Naive B cell (primary cell): ENCODE data around the gene FASTK. TPM values are rescaled to one million over a fixed set of nuclear protein-coding genes. Genes with fewer than 3 reads are reported as not detected.

Experiments used
- ATAC-seq, 2 donors: fragments of 150-1000 bp; cut with Tn5 transposase; 2 replicates each; pipeline ENCODE4 v1.10.0; 2021; ENCODE audit warnings: low read depth in 2 of 2, mild to moderate bottlenecking in 2 of 2, moderate library complexity in 2 of 2
- DNase-seq: peaks from one replicate; pipeline ENCODE4 v3.0.0; 2022
- H3K27ac Mint-ChIP-seq, 6 donors: one replicate each; pipeline ENCODE4 v1.8.0; 2020 to 2022; ENCODE audit warnings: mild to moderate bottlenecking in 6 of 6, mixed read lengths in 6 of 6, moderate library complexity in 5 of 6, inconsistent platforms in 2 of 6
- H3K27me3 Mint-ChIP-seq, 3 donors: one replicate each; pipeline ENCODE4 v1.8.0; 2021 to 2022; ENCODE audit warnings: mixed read lengths in 3 of 3, mild to moderate bottlenecking in 1 of 3
- H3K36me3 Mint-ChIP-seq, 2 donors: one replicate each; pipeline ENCODE4 v1.8.0; 2020 to 2022; ENCODE audit warnings: mixed read lengths in 2 of 2, inconsistent platforms in 1 of 2, mild to moderate bottlenecking in 1 of 2
- H3K4me1 Mint-ChIP-seq, 3 donors: one replicate each; pipeline ENCODE4 v1.8.0; 2020 to 2022; ENCODE audit warnings: mixed read lengths in 3 of 3, inconsistent platforms in 1 of 3, mild to moderate bottlenecking in 1 of 3, moderate library complexity in 1 of 3
- H3K4me3 Mint-ChIP-seq, 8 donors: one replicate each; pipeline ENCODE4 v1.8.0; 2020 to 2022; ENCODE audit warnings: mild to moderate bottlenecking in 8 of 8, mixed read lengths in 8 of 8, moderate library complexity in 8 of 8, inconsistent platforms in 2 of 8
- H3K9me3 Mint-ChIP-seq, 7 donors: one replicate each; pipeline ENCODE4 v1.8.0; 2020 to 2022; ENCODE audit warnings: mixed read lengths in 7 of 7, mild to moderate bottlenecking in 5 of 7, inconsistent platforms in 2 of 7, moderate library complexity in 1 of 7
- polyA plus RNA-seq, 6 donors: library from polyadenylated mRNA; unstranded; fragments of 300-500 nt; fragmentation: Illumina TruSeq; gene quantifications; one replicate each; pipeline ENCODE4 v1.2.3, GENCODE V29; 2021; ENCODE audit warnings: low read depth in 6 of 6

The FASTK gene
- polyA plus RNA-seq, 6 donors from 2014 or later = 31.6 to 52.0 (median 38.1) TPM

- Mint-ChIP-seq H3K4me3 (no peak overlapping the region), H3K36me3 (no peaks in the 10 kb centered on the region), H3K9me3 (no peaks in the 10 kb centered on the region), H3K4me1 (no peaks in the 10 kb centered on the region), H3K27ac (no peak overlapping the region), H3K27me3 (peaks cover 9 to 18% (median 11%) of the 10 kb centered on the region in 3 donors)
- ATAC-seq (no peak), DNase-seq (no peak)
Observed at GRCh38 chr7:151101621-151102396, 21.2 kb upstream of the FASTK start.

- H3K36me3 Mint-ChIP-seq = no peaks in the 10 kb centered on the region
- peaks cover 9 to 18% (median 11%) of the 10 kb centered on the region in 3 donors for H3K27me3 Mint-ChIP-seq
- H3K4me3 Mint-ChIP-seq = no peak overlapping the region
- no peaks in the 10 kb centered on the region for H3K9me3 Mint-ChIP-seq
- no peak overlapping the region for H3K27ac Mint-ChIP-seq
- H3K4me1 Mint-ChIP-seq = no peaks in the 10 kb centered on the region
- no peak for ATAC-seq
- DNase-seq = no peak
Observed at GRCh38 chr7:151100921-151101320, 20.3 kb upstream of the FASTK start.

GRCh38 chr7:151099486-151100211 is 19.0 kb upstream of the FASTK start:
- no peak overlapping the region for H3K4me3 Mint-ChIP-seq
- DNase-seq = no peak
- no peak for ATAC-seq
- no peaks in the 10 kb centered on the region for H3K4me1 Mint-ChIP-seq
- peaks cover 8 to 20% (median 8%) of the 10 kb centered on the region in 3 donors for H3K27me3 Mint-ChIP-seq
- H3K9me3 Mint-ChIP-seq = no peaks in the 10 kb centered on the region
- no peak overlapping the region for H3K27ac Mint-ChIP-seq
- no peaks in the 10 kb centered on the region for H3K36me3 Mint-ChIP-seq

- H3K4me1 Mint-ChIP-seq = no peaks in the 10 kb centered on the region
- no peak for DNase-seq
Observed at GRCh38 chr7:151095828-151096475, 15.3 kb upstream of the FASTK start.

GRCh38 chr7:151095123-151095797 is 14.7 kb upstream of the FASTK start:
- no peaks in the 10 kb centered on the region for H3K9me3 Mint-ChIP-seq
- DNase-seq = no peak
- no peaks in the 10 kb centered on the region for H3K36me3 Mint-ChIP-seq
- no peaks in the 10 kb centered on the region for H3K4me1 Mint-ChIP-seq
- ATAC-seq = no peak
- peaks cover 7 to 36% (median 8%) of the 10 kb centered on the region in 3 donors for H3K27me3 Mint-ChIP-seq
- no peak overlapping the region for H3K4me3 Mint-ChIP-seq
- no peak overlapping the region for H3K27ac Mint-ChIP-seq

More at GRCh38 chr7:151095828-151096475, 15.3 kb upstream of the FASTK start:
- no peak for ATAC-seq
- no peak overlapping the region for H3K4me3 Mint-ChIP-seq
- H3K27me3 Mint-ChIP-seq = peaks cover 7 to 31% (median 8%) of the 10 kb centered on the region in 3 donors
- H3K27ac Mint-ChIP-seq = no peak overlapping the region
- no peaks in the 10 kb centered on the region for H3K36me3 Mint-ChIP-seq
- H3K9me3 Mint-ChIP-seq = no peaks in the 10 kb centered on the region

DNA sequence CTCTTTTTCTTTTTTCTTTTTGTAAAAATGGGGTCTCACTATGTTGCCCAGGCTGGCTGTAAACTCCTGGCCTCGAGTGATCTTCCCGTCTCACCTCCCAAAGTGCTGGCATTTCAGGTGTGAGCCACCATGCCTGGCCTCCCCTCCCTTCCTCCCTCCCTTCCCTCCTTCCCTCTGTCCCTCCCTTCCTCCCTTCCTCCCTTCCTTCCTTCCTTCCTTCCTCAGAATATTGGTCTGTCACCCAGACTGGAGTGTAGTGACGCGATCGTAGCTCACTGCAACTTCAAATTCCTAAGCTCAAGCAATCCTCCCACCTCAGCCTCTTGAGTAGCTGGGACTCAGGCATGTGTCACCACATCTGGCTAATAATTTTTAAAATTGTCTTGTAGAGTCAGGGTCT is 14.1 kb upstream of the FASTK start:
- Mint-ChIP-seq H3K9me3 (no peaks in the 10 kb centered on the region), H3K36me3 (no peaks in the 10 kb centered on the region), H3K27me3 (peaks cover 8 to 42% (median 13%) of the 10 kb centered on the region in 3 donors), H3K4me3 (no peak overlapping the region), H3K4me1 (peaks cover 0 to 2% (median 0%) of the 10 kb centered on the region in 3 donors), H3K27ac (no peak overlapping the region)
- DNase-seq (no peak), ATAC-seq (no peak)

GRCh38 chr7:151093748-151094147 is 13.1 kb upstream of the FASTK start:
- Mint-ChIP-seq H3K27me3 (peaks cover 18 to 51% (median 23%) of the 10 kb centered on the region in 3 donors), H3K4me1 (peaks cover 6 to 11% (median 7%) of the 10 kb centered on the region in 3 donors), H3K27ac (no peak overlapping the region), H3K36me3 (no peaks in the 10 kb centered on the region), H3K9me3 (peaks cover 0 to 2% (median 0%) of the 10 kb centered on the region in 7 donors), H3K4me3 (peak overlapping the region in 1 of 8 donors; percentile 62)
- ATAC-seq = no peak
- no peak for DNase-seq

- Mint-ChIP-seq H3K27ac (no peak overlapping the region), H3K36me3 (no peaks in the 10 kb centered on the region), H3K4me3 (no peak overlapping the region), H3K9me3 (peaks cover 0 to 2% (median 0%) of the 10 kb centered on the region in 7 donors), H3K27me3 (peaks cover 23 to 53% (median 25%) of the 10 kb centered on the region in 3 donors), H3K4me1 (peaks cover 11 to 20% (median 15%) of the 10 kb centered on the region in 3 donors)
- DNase-seq = no peak
- no peak for ATAC-seq
Observed at GRCh38 chr7:151091988-151092387, 11.4 kb upstream of the FASTK start.

DNA sequence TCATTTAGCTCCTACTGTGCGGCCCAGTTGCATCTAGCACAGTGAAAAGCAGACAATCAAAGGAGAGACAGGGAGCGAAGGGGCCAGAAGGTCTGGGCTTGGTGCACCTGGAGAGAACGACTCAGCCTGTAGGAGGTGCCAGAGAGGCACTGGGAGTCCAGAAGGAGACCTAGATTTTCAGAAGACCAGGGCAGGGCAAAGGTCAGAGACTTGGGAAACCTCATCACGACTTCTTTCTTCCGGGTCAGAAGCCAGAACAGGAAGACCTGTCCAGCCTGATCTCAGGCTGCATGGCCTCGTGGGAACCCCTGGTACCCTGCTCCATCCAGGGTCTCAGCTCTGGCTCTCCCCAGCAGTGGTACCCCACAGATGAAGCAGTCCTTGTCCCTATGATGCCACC is 10.8 kb upstream of the FASTK start:
- Mint-ChIP-seq H3K36me3 (no peaks in the 10 kb centered on the region), H3K4me3 (no peak overlapping the region), H3K4me1 (peaks cover 12 to 20% (median 15%) of the 10 kb centered on the region in 3 donors), H3K9me3 (peaks cover 0 to 2% (median 0%) of the 10 kb centered on the region in 7 donors), H3K27ac (no peak overlapping the region), H3K27me3 (peaks cover 23 to 56% (median 25%) of the 10 kb centered on the region in 3 donors)
- ATAC-seq = no peak
- DNase-seq = no peak

DNA sequence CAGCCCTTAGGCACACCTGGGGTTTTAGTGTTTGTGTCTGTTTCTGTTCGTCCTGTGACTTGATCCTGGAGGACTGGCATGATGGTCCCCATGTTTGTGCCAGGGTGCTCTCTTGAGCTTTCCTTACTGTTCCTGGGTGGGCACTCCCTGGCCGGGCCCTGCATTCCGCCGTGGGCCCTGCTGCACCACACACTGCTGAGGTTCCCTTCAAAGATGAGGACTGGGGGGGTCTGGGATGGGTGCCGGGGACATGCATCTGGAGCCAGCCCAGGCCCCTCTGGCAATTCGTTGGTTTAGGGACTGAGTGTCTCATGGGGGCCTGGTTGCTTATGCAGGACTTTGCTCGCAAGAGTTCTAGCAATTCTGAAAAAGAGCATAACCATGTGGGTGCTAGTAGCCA is 10.4 kb upstream of the FASTK start:
- DNase-seq (no peak), ATAC-seq (no peak)
- H3K9me3 Mint-ChIP-seq = peaks cover 0 to 2% (median 0%) of the 10 kb centered on the region in 7 donors
- H3K27ac Mint-ChIP-seq = no peak overlapping the region
- peaks cover 12 to 20% (median 17%) of the 10 kb centered on the region in 3 donors for H3K4me1 Mint-ChIP-seq
- no peak overlapping the region for H3K4me3 Mint-ChIP-seq
- peaks cover 23 to 57% (median 27%) of the 10 kb centered on the region in 3 donors for H3K27me3 Mint-ChIP-seq
- H3K36me3 Mint-ChIP-seq = peaks cover 0 to 1% of the 10 kb centered on the region in 2 donors

DNA sequence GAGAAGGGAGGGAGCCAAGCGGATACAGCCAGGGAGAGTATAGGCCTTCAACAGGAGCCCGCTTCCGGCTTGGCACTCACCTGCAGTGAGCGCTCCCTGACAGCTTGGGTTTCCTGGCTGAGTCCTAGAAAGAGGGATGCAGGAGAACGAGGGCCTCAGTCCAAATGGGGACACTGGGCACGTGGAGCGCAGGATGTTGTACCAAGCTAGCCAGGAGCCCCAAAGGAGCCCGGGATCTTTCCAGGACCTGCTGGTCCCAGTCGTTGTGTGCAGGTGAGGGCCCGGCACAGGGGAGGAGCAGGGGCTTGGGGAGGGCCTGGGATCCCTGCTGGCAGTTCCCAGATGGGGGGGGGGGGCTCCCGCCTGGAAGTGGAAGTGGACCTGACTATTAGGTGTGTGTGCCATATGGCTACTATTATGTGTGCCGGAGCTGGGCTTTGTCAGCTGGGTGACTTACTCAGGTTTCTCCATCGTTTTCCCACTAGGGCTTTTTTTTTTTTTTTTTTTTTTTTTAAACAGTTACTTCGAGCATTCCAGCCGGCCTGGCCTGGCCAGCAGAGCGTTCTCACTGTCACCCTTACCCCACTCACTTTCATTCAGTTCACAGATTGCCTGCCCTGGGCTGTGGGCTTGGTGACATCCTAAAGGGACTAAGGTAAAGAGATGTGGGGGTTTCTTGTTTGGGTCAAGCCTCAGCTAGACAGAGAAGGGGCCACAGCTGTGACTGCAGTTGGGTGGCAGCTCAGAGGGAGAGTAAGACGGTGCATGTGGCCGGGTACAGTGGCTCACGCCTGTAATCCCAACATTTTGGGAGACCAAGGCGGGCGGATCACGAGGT is 9.5 kb upstream of the FASTK start:
- no peak for ATAC-seq
- Mint-ChIP-seq H3K9me3 (peaks cover 0 to 2% (median 0%) of the 10 kb centered on the region in 7 donors), H3K36me3 (peaks cover 0 to 6% of the 10 kb centered on the region in 2 donors), H3K27ac (peak overlapping the region in 1 of 6 donors; percentile 85), H3K4me1 (peaks cover 21 to 29% (median 25%) of the 10 kb centered on the region in 3 donors), H3K27me3 (peaks cover 31 to 66% (median 36%) of the 10 kb centered on the region in 3 donors), H3K4me3 (no peak overlapping the region)
- DNase-seq = no peak
